ENCODE measurements around the gene MAMDC4.
"Not testable (repeated sequence)": the region's sequence is repeated elsewhere in the genome, so short reads cannot be mapped to it uniquely, and the experiment has no call there.

The MAMDC4 gene

DNA sequence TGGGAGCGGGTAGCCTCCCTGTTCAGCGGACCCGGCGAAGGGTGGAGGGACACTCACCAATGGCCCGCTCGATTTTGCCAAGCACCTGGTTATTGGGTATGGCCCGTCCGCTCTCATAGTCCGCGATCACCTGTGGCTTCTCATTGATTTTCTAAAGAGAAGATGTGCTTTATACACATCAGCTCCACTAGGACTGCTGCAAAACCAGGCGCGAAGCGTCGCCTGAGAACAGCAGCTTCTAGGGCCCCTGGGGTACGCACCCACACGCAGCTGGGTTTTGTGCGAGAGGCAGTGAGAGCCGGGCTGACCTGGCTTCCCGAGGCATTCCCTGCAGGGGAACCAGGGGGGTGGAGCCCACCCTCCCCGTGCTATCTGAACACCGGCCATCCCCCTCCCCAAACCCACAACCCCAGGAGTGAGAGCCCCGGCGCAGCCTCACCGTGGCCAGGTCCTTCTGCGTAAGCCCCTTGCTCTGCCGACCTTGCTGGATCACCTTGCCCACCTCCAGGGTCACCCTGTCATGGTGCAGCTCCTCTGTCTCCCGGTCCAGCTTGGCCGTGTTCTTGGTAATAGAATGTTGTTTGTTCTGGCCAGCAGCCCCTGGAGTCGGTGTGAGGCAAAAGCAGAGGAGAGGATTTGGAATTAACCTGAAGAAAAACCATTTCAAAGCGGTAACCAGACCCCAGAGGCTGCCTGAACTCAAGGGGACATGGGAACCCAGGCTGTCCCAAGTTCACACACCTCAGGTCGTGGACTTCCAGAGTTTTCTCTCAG lies 10.9 kb downstream of the MAMDC4 start:
- DNase-seq, result no peak

DNA sequence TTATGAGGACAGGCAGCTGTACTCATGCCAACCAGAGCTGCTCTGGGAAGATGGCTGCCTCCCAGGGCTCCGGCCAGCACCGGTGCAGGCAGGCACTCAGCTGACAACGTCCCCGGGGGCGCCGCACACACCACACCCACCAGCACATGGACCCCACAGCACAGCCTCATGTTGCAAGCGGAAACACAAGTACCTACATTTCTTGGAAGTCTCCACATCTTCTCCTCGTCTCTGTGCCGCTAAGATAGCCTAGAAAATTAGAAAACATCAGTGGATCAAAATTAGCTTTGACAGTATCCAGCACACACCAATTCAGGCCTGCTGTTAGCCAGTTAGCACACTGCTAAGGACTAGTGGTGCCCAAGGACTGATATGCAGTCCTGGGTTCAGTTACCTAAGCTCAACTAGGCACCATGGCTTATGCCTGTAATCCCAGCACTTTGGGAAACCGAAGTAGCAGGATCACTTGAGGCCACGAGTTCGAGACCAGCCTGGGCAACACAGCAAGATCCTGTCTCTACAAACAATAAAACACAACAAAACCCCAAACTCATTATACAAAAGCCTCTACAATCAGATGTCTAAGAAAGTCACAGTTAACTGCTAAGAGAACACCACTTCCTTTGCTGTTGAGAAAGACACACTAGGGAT lies 11.6 kb downstream of the MAMDC4 start:
- no peak for DNase-seq

DNA sequence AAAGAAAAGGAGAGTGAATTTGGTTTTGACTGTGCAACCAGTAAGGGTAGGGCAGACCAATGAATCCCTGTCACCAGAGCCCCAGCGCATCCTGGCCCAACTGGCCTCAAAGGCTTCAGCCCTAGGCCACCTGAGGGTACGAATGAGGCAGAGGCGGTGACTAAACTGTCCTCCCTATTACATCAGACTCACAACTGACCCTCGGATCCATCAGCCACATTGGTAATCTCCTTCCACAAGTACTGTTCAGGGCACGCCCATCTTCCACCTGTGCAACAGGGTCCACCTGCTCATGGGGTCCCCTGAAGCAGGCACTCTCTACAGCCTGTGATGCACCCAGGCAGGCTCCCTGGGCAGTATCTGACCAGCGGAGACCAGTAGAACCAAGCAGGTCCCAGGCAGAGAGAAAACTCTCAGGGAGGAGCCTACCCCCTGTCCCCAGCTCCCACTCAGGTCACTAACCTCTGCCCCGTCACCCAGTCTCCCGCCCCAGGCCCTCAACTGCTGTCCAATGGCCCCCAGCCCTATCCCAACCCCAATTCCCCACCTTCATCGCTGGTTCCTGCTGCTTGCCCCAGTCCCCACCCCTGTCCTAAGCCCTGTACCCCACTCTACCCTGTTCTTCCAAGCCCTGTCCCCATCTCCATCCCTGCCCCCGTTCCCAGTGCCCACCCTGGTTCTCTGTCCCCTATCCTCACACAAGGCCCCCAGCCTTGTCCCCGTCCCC lies 13.1 kb downstream of the MAMDC4 start:
- DNase-seq, result no peak

DNA sequence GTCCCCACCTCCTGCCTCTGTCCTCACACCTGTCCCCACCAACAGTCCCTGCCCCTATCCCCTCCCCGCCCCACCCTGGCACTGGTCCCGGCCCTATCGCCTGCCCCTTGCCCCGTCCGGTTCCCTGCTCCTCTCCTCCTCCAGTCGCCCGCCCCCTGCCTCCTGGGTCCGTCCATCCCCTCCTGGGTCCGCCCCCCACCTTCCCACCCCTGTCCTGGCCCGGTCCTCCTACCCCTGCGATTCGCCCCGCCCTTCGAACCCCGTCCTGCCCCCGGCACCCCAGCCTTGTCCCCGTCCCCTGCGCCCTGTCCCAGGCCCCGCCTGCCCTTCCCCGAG lies 13.6 kb downstream of the MAMDC4 start:
- no peak for DNase-seq

GRCh38 chr9:136866898-136867421 lies 14.8 kb downstream of the MAMDC4 start:
- not testable (repeated sequence) for DNase-seq

DNA sequence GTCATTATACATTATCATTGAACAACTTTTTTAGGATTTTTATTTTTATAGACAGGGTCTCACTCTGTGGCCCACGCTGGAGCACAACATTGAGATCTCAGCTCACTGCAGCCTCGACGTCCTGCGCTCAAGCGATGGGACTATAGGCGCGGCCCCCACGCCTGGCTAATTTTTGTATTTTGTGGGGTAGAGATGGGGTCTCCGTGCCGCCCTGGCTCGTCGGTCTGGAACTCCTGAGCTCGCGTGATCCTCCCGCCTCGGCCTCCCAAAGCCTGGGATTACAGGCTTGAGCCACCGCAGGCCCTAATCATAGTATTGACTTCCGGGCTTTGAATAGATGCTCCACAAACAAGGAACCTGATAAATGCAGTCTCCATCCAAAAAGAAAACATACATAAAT lies 15.3 kb downstream of the MAMDC4 start:
- no peak for DNase-seq

DNA sequence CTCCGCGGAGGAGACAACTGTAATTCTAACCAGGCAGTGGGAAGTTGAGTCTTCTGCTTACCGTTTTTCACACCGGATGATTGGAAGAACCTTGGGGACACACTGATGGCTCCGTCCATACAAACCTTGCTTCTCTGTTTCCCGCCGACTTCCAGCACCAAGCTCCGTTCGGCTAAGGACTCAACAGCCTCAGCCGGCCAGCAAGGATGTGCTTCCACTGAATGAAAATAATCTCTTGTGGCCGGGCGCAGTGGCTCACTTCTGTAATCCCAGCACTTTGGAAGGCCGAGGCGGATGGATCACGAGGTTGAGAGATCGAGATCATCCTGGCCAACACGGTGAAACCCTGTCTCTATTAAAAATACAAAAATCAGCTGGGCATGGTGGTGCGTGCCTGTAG lies 15.8 kb downstream of the MAMDC4 start:
- no peak for DNase-seq

- DNase-seq, result no peak
Measured at GRCh38 chr9:136868644-136869043, 16.5 kb downstream of the MAMDC4 start.

DNA sequence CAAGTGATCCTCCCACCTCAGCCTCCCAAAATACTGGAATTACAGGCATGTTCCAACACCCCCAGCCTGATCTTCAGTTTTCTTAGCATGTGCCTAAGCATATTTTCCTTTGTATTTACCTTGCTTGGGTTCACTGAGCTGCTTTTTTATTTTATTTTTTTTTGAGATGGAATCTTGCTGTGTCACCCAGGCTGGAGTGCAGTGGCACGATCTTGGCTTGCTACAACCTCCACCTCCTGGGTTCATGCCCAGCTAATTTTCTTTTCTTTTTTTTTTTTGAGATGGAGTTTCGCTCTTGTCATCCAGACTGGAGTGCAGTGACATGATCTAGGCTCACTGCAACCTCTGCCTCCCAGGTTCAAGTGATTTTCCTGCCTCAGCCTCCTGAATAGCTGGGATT lies 17.5 kb downstream of the MAMDC4 start:
- DNase-seq, result not testable (repeated sequence)

GRCh38 chr9:136875155-136875554 lies 23.0 kb downstream of the MAMDC4 start:
- no peak for DNase-seq

GRCh38 chr9:136876476-136876875 lies 24.3 kb downstream of the MAMDC4 start:
- no peak for DNase-seq

GRCh38 chr9:136880651-136881050 lies 28.5 kb downstream of the MAMDC4 start:
- DNase-seq, result no peak

DNA sequence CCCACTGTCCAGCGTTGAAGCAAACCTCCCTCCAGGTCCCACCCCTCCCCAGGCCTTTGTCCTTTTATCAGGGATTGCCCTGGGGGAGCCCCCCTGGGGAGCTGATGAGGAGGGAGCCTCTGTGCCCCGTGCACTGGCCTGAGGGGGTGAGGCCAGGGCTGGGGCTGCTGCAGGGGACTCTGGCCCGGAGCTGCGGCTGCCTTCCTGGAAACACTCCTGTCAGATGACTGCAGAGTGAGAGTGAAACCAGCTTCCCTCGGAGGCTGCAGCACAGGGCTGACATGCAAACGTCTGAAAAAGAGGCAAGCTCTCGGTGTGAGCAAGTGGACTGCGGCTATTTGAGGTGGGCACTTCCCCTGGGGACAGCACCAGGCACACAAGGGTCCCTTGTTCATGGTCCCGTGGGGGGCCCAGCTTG lies 29.6 kb downstream of the MAMDC4 start:
- peak; percentile 64 for DNase-seq

DNA sequence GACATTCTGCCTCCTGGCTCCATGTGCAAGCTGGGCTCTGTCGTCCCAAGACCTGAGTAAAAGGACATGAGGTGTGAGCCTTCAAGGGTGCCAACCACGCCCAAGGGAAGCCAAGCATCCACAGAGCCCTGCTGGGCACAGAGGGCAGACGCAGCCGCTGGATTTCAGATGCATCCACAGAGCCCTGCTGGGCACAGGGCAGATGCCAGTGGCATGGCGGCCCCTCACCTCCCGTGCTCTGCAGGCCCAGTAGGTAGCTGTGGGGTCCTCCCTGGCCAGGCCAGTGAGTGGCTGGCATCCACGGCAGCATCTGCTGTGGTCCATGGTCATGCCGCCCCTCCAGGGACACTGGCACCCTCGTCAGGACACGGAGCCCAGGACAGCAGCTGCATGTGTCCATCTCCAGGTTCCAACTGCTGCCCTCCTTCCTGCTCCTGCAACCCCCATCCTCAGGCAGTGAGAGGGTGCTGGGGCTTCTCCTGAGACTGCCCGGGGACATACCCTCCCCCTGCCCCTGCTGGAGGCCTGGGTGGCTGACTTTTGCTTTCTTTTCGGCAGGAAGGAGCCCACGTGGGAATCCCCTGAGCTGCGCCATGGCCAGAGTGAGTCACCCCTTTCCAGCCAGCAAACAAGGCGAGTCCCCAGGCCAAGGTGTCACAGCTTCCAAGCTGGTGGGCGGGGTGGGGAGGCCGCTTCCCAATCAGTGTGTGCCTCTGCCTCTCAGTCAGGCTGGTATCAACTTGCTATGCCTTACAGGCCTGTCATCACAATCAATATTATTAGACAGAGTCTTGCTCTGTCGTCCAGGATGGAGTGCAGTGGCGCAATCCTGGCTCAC lies 30.2 kb downstream of the MAMDC4 start:
- DNase-seq, result peak; percentile 93

DNA sequence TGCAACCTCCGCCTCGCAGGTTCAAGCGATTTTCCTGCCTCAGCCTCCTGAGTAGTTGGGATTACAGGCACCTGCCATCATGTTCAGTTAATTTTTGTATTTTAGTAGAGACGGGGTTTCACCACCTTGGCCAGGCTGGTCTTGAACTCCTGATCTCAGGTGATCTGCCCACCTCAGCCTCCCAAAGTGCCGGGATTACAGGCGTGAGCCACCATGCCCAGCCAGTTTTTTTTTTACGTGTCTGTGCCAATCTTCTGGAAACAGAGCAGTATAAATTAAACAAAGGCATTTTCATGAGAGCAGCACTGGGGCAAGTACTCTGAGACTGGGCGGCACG lies 30.8 kb downstream of the MAMDC4 start:
- DNase-seq, result not testable (repeated sequence)

- not testable (repeated sequence) for DNase-seq
Measured at GRCh38 chr9:136883670-136884069, 31.5 kb downstream of the MAMDC4 start.

DNA sequence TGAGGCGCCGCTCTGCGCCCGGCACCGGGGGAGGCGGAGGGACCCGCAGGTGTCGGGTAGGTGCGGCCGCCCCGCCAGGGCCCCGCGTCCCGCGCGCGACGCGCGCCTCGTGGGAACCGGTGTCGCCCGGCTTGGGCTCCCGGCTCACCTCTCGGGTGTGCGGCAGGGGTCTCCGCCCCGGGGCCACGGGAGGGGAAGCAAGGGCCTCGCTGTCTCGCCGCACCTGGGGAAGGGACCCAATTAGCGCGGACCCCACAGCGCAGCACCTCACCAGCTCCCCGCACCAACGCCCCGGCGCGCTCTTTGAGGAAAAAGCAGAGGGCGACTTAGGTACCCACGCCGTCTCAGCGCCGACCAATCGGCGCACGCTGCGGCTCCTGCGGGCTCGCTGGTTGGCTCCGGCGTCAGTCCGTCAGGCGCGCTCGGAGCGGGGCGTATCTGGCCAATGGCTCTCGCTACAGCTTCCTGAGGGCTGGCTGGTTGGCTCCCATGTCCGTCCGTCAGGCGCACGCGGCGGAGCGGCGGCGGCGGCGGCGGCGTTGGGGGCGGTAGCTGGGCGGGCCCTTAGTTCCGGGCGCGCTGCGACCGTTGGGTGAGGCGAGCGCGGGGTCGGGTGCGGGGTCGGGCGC lies 33.9 kb downstream of the MAMDC4 start, which contains the start of gene TRAF2:
TRAF2 (plus strand) TSS at position 567 of the 629 bp plus-strand sequence. CDS start 12,225 bp downstream, outside the sequence.
- DNase-seq, result peak; percentile 97

DNA sequence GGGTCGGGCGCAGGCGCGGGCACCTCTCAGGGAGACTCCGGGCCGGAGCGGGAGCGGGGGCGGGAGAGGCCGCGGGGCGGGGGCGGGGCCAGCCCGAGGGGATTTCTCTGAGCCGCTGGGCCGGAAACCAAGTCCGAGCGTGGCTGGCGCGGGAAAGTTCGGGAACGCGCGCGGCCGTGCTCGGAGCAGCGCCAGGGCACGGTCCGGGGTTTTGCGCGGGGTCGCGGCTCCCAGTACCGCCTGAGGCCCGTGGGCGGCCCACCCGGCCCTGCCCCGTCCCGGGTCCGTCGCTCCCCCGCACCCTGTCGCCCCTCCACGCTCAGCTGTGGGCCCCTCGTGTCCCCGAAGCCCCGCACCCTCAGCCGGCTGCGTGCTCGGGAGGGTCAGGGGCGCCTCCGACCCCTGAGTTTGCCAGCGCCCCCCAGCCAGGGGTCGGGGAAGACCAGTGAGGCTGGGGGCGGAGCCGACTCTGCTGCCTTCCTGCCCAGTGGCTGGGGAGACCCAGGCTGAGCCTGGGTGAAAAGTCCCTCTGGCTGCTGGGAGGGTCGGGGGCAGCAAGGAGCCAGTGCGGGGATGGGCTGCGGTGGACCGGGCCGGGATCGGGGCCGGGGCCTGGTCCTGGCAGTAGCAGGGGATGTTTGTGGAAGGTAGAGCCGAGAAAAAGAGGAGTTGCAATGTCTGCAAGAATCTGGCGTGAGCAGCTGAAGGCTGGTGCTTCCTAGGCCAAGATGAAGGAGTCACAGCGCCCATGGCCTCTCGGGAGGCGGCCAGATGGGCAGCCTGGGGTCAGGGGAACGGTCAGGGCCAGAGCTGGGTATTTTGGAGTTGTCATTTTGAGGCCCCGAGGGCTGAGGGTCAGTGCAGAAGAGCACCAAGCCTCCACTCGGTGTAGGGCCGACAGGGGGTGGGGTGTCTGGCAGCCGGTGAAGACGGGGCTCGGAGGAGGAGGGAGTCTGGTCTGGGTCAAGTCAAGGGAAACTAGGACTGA lies 34.8 kb downstream of the MAMDC4 start:
- DNase-seq, result peak; percentile 32

DNA sequence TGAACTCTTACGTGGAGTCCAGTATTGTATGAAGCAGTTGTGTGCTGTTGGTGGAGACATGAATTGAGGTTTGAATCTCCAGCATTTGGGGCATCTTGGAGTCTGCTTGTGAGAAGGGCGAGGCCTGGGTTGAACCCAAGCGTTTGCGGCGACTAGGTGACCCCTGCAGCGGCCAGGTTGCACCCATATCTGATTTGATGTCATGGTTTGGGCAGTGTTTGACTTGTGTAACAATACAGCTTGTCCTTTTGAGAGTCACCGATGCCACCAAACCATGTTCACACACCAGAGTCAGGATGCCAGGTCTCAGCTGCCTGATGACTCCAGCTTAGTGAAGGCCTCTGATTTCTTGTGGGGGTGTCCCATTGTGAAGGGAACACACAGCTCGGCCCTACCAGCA lies 36.3 kb downstream of the MAMDC4 start:
- no peak for DNase-seq

DNA sequence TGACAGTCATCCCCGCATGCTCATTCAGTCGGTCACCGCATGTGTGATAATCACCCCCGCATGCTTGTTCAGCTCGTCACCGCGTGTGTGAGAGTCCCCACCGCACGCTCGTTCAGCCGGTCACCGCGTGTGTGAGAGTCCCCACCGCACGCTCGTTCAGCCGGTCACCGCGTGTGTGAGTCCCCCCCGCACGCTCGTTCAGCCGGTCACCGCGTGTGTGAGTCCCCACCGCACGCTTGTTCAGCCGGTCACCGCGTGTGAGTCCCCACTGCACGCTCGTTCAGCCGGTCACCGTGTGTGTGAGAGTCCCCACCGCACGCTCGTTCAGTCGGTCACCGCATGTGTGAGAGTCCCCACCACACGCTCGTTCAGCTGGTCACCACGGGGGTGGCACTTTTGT lies 37.7 kb downstream of the MAMDC4 start:
- DNase-seq, result no peak

GRCh38 chr9:136890661-136891060 lies 38.5 kb downstream of the MAMDC4 start:
- no peak for DNase-seq
